C1 segment of cervical spinal cord (tissue), 14 donors: Measurements from ENCODE around the gene FLT4.

Source experiments
- DNase-seq, 14 donors: peaks; one replicate each; lab custom pipeline; 2025; lab: John Stamatoyannopoulos, UW

FLT4 gene

DNA sequence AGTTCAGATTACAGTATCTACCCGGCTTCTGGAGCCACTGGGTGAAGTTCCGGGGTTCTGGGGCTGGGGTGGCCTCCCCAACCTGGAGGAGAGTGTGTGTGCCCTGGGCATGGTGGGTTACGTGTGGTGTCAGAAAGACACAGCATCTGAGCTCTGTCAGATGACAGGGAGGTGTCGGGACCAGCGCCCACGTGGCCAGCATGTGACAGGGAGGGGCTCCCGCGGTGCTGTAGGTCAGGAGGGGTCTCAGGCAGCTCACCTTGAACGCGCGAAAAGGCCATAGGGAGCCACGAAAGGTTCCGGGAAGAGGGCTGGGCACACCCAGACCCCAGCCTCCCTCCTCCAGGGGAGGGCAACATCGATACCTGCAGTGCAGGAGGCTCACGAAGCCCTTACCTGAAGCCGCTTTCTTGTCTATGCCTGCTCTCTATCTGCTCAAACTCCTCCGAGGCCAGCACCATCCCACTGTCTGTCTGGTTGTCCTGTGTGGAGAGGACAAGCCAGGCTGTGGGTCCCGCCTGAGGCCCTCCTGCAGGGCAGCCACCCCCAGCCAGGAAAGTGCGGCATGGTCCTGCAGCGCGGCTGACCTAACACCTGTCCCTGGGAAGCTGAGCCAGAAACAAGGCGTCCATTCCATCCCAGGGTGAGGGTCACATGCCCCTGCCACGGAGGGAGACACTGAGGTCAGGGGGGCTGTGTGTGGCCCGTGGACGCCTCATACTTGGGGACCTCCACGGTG is 40.7 kb downstream of the FLT4 start:
- DNase-seq: no peak

DNA sequence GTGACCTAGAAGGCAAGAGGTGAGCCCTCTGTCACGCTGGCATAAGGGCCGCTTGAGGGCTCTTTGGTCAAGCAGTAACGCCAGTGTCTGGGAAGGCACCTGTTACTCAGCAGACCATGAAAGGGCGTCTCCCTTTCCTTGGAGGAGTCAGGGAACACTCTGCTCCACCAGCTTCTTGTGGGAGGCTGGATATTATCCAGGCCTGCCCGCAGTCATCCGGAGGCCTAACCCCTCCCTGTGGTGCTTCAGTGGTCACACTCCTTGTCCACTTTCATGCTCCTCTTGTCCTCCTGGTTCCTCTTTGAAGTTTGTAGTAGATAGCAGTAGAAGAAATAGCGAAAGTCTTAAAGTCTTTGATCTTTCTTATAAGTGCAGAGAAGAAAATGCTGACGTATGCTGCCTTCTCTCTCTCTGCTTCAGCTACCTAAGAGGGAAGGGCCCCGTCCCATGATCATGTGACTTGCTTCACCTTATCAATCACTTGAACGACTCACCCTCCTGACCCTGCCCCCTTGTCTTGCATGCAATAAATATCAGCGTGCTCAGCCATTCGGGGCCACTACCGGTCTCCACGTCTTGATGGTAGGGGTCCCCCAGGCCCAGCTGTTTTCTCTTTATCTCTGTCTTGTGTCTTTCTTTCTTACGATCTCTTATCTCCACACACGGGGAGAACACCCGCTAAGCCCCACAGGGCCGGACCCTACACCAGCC is 41.4 kb downstream of the FLT4 start:
- DNase-seq: no peak

DNA sequence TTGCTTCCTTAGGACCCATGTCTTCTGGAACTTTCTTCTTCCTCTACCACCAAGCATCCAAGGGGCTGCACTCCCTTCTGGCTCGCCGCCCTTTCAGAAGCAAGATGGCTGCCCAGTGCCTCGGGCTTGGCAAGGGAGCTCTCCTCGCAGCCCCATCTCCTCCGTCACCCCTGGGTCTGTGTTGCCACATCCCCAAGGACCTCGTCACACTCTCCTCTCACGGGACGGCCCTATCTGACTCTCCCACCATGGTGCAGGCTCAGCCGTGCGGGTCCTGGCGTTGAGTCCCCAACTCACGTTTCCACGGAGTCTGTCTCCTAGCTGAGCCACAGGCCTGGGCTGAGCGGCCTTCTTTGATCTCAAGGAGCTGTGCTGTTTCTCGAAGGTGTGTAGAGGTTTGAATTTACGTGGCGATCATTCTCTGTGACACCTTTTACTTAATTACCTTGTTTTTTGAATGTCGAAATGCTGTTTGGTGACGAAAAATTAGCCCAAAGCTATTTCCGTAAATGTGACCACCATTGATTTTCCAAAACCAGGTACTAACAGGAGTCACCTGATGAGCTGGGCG is 43.1 kb downstream of the FLT4 start:
- no peak for DNase-seq

DNA sequence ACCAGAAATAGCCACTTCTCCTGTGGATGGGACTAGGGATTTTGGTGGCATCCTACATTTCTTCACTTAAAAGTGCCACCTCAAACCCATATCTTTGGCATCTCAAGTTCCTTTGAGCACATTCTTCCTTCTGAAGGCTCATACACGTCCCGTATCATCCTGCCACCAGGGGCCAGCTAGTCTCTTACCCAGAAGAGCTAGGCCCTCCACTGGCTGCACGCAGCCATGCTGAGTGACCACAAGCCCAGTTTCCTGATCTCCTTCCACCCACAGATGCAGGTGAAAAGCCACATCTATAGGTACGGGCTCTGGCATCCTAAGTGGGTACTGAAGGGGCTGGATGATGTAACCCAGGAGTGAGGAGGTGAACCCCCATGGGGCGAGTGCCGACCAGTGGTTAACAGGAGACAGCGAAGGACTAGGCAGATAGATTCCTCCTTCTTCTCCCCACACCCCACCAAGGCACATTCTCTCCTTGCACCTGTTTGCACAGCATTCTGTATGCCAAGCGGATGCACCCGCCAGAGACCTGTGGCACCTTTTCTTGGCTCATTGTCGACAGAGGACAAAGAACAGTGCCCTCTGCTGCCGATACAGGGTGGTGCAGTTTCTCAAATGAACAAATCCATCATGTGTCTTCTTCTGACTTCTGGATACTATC is 43.7 kb downstream of the FLT4 start:
- peak in 4 of 14 donors; percentile 1 to 5 (median 2) for DNase-seq

DNA sequence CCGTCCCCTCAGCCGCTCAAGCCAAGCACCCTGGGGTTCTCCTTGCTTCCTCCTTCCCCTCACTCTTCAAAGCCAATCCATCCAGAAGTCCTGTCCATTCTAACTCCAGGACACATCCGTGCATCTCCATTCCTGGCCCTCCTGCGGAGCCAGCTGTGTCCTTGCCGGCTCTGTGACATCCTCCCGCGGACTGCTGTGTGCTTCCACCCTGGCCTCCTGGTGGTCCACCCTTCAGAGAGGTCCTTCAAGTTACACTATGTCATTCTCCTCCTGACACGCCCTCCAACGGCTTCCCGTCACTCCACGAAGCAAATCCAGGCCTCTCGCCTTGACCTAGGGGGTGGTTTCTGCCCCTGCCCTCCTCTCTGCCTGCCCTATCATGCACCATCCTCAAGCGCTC is 45.1 kb downstream of the FLT4 start:
- no peak for DNase-seq

DNA sequence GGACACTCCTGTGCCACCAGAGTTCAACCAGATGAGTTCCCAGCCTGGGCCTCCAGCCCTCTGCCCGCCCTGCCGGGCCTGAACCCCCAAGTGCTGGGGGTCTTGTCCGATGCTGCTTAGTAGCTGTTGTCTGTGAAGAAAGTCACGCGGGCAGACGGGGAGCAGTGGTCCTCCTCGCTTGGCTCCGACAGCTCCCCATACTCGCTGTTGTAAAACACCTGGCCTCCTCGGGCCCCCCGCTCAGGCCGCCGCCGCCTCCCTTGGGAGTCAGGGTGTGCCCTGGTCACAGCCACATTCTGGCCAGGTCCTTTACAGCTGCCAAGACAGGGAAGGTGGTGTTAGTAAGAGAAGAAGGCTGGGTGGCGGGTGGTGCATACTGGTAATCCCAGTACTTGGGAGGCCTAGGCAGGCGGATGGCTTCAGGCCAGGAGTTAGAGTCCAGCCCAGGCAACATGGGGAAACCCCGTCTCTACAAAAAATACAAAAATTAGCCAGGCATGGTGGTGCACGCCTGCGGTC is 46.3 kb downstream of the FLT4 start:
- DNase-seq: no peak

DNA sequence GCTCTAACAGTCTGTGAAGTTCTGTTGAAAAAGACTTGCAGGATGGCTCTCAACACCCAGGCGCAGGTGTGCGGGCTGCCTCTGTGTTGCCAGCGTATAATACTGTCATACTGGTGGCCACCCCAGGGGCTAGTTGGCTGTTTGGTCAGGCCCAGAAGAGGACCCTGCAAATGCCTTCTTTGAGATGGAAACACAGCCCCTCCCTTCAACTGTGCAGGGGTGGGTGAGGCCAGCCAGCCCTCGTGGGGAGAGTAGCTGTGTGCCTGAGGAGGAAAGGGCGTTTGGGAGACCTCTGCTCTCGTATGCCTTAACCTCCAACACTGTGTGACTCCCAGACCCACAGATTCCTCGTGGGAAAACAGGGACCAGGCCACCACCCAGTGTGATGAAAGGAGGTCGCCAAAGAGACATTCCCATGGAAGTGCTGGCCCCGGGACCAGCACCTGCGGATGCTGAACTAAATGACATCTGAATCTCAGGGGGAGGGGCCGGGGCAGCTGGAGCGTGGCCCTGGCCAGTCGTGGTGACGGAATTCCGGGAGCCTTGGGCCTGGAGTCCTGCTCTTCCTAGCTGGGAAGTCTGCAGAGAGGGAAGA is 46.8 kb downstream of the FLT4 start:
- DNase-seq: no peak

DNA sequence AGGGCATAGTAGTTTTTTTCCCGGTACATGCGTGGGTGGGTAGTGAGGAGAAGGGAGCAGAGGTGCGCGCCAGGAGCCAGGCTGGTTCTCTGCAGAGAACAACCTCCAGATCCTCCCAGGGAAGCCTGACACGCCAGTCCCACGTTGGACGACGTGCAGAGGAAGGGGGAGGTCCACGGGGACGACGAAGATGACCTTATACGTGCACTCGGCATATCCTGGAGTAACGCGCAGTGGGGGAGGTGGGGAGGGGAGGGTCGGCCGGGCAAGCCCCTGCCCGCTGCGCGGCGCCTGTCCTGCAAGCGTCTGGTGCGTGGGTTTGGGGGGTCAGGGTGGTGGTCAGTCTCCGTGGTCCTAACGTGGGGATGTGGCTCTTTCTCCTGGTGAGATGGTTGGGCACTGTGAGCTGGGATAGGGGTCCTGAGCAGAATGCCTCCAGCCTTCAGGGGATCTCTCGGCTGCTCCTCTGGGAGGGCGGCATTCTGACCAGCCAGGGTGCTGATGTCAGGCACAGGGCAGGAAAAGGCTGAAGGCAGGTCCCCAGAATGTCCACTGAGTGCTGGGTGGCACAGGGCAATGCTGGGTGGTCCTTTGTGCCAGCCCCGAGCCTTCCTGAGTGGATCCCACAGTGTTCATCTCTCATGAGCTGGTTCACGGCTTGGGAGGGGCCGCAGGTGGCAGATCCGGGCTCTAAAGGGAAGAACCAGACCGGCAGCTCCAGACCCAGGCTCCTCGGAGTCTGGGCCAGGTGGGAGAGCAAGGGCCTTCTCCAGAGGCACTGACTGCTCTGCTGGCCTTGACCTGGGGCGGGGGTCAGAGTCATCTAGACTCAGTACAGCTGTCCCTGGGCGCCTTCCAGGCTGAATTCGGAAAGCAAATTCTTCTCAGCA is 47.6 kb downstream of the FLT4 start:
- DNase-seq: no peak

DNA sequence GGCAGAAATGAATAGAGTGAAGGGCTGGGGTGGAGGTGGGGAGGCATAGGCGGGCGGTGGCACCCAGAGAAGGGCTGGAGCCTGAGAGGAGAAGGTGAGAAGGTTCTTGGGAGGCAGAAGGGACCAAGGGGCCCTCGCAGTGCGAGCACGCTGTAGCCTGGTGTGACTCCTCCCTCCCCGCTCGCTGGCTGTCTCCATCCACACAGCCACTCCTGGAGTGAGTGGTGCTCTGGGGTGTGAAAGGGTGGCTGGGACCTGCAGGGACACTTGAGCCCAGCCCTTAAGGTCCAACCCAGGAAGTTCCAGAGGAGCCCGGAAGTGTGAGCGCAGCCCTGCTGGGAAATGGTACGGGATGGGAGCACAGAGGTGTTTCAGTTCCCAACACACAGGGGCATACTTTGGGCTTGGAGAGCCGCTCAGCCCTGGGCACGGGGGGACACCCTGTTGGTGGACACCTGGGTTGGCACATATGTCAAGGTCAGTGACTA is 48.8 kb downstream of the FLT4 start:
- DNase-seq: no peak

DNA sequence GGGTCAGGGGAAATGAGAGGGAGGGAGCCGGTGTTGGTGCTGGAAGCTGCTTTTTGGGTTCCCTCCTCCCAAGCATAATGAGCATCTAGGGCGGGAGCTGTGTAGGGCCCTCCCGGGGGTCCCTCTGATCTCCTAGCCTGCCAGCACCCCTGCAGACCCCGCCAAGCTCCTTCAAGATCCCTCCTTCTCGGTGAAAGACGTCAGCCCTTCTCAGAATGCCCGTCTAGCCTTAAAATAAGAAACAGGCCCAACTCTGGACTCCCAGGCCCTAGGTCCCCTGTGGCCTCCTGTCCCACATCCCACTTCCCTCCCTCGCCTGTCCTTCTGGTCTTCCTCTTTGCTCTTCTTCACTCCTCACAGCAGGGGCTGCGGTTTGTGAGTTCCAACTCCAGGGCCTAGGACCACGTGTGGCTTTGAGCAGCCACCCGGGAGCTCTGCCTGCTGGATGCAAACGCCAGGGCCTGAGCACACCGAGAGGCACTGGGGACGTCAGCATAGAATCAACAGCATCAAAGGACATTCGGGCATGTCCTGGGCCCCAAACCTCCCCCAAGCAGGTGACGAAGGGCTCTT is 49.3 kb downstream of the FLT4 start:
- no peak for DNase-seq

DNA sequence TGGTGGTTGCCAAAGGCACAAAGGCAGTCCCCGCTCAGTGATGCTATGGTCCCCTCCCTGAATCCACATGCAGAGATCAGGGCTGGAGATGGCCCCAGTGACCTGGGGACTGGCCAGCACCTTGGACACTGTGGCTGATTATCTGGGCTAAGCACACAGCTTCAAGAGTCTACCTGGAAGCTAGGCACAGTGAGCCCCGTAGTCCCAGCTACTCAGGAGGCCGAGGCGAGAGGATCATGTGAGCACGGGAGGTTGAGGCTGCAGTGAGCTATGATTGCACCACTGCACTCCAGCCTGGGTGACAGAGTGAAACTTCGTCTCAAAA is 49.8 kb downstream of the FLT4 start:
- no peak for DNase-seq

DNA sequence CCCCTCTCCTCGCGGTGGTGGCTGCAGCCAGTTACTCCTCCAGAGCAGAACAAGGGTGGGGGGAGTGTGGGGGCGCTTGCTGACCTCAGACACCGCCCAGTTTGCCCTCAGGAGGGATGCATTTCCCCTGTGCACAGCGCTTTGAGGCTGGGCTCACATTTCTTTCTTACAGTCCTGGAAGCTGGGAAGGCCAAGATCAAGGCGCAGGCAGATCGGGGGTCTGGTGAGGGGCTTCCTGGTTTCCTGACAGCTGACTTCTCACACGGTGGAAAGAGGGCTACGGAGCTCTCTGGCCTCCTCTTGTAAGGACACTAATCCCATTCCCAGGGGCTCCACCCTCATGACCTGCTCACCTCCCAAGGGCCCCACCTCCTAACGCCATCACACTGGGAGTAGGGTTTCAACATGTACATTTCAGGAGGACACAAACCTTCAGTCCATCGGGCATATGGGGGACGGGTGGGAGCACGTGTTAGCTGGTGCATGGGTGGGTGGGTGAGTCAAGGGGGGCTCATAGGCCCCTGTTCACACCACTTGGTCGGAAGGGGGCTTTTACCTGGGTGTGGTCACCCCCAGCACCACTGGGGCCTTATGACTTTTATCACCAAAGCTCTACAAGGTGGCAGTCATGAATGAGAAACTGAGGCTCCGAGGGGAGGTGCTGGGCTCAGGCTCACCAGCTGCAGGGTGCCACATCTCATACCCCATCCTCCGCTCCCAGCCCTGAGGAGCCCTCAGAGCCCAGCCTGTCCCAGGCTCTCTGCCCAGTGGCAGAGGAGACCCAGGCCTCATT is 50.4 kb downstream of the FLT4 start:
- no peak for DNase-seq

DNA sequence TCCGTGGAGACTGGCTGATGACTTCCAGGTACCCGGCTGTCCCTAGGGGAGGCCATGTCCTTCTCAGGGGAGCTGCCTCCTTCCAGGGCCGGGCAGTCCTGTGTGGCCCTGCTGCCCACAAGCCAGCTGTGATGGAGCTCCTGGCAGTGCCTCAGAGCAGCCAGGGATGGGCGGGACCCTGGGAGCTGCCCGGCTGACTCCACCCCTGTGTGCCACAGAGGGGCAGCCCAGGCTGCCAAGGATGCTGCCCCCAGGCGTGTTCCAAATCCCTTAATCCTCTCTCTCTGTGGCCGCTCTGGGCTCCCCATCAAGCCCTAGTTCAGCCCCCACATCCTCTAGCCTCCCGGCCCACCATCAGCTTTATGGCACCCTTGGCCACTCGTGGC is 51.1 kb downstream of the FLT4 start:
- no peak for DNase-seq

DNA sequence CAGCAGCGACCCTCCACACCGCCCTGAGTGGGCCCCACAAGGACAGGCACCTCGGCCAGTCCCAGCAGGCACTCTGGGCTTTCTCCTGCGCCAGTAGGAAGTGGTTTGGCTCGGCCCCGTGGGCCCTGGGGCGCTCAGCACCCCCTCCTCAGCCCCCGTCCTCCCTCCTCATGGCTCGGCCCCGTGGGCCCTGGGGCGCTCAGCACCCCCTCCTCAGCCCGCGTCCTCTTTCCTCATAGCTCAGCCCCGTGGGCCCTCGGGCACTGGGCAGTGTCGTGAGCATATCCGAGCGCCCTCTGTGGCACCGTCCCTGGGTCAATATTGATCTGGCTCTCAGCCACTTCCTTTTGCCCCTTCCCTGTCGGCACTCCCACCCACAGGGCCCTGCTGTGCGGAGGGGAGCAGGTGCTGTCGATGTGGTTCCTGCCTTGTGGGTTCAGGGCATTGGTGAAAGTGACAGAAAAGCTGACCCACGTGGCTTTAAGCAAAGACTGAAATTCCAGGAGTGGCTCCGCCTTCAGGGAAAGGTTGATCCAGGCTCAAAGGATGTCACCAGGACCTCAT is 52.6 kb downstream of the FLT4 start:
- DNase-seq: no peak

DNA sequence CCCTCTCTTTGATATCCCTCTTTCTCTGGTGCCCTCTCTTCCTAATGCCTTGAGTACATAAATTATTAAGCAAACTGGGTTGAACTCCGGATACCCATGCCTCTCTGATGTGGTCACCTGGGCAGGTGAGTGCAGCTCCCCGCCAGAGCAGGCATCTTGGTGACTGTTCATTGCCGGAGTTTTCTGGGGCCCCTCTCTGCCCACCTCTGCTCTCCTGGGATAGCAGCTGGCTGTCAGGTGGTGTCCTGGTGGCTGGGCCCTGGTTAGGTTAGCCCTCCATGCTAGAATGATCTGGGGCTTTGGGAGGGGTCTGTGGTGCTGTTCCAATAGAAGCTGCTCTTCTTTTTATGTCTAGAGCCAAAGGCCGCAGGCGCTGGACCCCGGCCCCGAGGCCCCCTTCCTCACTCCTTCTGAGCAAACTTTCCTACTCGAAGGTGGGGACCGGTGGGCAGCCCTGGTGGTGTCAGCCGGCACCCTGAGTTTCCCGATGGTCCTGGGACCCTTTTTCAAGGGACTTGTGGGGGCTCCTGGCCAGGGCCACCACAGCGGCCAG is 53.2 kb downstream of the FLT4 start:
- no peak for DNase-seq

DNA sequence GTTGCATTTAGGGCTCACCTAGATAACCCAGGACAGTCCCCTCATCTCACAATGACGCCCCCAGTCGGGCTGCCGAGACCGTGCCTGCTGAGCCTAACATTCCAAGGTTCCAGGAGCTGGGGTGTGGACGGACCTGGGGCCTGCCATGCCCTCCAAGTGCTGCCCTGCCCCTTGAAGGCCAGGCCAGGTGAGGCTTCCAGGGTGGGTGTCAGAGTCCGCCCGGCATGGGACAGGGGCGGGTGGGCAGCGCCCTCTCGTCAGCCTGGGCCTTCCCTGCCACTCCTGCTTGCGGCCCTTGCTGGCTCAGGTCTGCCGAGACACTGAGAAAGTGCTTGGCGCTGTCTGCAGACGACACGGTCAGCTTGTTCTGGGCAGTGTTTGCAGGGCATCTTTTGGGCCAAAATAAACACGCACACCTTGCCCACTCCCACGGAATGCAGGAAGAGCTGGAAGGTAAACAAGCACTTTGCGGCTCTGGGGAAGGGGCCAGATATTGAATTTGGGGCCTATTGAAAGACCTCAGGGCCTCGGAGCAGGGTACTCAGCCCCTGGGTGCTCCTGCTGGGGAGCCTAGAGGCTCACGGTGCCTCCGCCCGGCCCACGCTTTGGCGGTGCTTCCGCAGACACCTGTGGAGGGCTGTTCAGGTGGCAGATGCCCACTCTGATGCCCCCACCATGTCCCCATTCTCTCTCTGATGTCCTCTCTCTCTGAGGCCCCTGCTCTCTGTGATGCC is 53.9 kb downstream of the FLT4 start:
- DNase-seq: no peak

DNA sequence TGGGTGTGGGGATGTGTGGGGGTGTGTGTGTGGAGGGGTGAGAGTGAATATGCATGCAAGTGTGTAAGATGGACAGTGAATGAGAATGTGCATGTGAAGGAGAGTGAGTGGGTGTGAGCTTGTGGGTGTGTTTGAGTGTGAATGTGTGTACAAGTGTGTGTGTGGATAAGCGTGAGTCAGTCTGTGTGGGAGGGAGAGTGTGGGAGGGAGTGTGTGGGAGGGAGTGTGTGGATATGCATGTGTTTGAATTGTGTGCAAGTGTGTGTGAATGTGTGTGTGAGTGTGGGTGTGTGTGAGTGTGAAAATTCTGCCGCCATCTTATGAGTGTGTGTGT is 54.4 kb downstream of the FLT4 start:
- no peak for DNase-seq

DNA sequence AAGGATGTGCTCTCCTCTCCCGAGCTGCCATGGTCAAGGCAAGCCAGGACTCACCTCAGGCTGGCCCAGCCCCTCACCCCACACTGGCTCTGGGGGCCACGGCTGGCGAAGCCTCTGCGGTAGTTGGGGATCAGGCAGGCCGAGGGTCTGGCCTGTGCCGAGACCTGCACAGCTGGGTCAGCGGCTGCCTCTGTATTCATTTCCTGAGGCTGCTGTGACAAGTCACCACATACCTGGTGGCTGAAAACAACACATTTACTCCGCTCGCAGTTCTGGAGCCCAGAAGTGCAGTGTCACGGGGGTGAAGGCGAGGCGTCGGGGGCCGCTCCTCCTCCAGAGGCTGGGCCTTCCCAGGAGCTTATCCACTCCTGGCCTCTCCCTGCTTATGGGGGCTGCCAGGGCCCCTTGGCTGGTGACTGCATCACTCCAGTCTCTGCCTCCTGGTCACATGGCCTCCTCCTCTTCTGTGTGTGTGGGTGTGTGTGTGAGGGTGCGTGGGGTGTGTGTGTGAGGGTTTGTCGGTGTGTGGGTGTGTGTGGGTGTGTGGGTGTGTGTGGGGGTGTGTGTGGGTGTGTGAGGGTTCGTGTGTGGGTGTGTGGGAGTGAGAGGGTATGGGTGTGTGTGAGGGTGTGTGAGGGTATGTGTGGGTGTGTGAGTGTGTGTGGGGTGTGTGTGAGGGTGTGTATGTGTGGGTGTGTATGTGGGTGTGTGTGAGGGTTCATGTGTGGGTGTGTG is 54.9 kb downstream of the FLT4 start:
- DNase-seq: no peak
